Left renal cortex interstitium (tissue), 4 donors: Measurements from ENCODE around the gene ACP7. TPM values are rescaled to one million over a fixed set of nuclear protein-coding genes. Genes with fewer than 3 reads are reported as not detected.
"Not testable (repeated sequence)": the region's sequence is repeated elsewhere in the genome, so short reads cannot be mapped to it uniquely, and the experiment has no call there.

ENCODE experiments used
- DNase-seq, 4 donors: peaks; one replicate each; pipeline ENCODE4 v3.0.0-alpha.2; 2013; ENCODE audit warnings: low read depth in 4 of 4, low spot score in 2 of 4, missing footprints in 1 of 4
- polyA plus RNA-seq, 4 donors: library from polyadenylated mRNA; unstranded; fragments of 120-200 nt; gene quantifications; one replicate each; pipeline ENCODE4 v1.2.1, GENCODE V29; 2013; ENCODE audit not compliant: insufficient read length in 4 of 4

The ACP7 gene
- polyA plus RNA-seq, 4 donors: 0.13 to 1.5 (median 0.56) TPM

- no peak for DNase-seq
Measured at GRCh38 chr19:39130337-39131254, 46.4 kb downstream of the ACP7 start.

GRCh38 chr19:39131255-39131755 lies 47.1 kb downstream of the ACP7 start:
- DNase-seq: no peak

- DNase-seq: no peak
Measured at GRCh38 chr19:39132344-39132969, 48.3 kb downstream of the ACP7 start.

GRCh38 chr19:39133431-39134270 lies 49.5 kb downstream of the ACP7 start:
- no peak for DNase-seq

- DNase-seq: no peak
Measured at GRCh38 chr19:39135701-39136100, 51.5 kb downstream of the ACP7 start.

- DNase-seq: no peak
Measured at GRCh38 chr19:39136225-39136940, 52.2 kb downstream of the ACP7 start.

GRCh38 chr19:39137131-39137530 lies 53.0 kb downstream of the ACP7 start:
- DNase-seq: no peak

- no peak for DNase-seq
Measured at GRCh38 chr19:39138221-39139211, 54.3 kb downstream of the ACP7 start.

- no peak for DNase-seq
Measured at GRCh38 chr19:39139305-39139874, 55.2 kb downstream of the ACP7 start.

GRCh38 chr19:39139971-39140453 lies 55.8 kb downstream of the ACP7 start:
- no peak for DNase-seq

GRCh38 chr19:39140594-39140993 lies 56.4 kb downstream of the ACP7 start:
- no peak for DNase-seq

GRCh38 chr19:39141929-39142328 lies 57.8 kb downstream of the ACP7 start:
- no peak for DNase-seq

GRCh38 chr19:39142630-39143029 lies 58.5 kb downstream of the ACP7 start:
- DNase-seq: no peak

GRCh38 chr19:39143757-39144289 lies 59.7 kb downstream of the ACP7 start:
- not testable (repeated sequence) for DNase-seq

GRCh38 chr19:39144290-39145071 lies 60.3 kb downstream of the ACP7 start:
- DNase-seq: no peak

- DNase-seq: no peak
Measured at GRCh38 chr19:39145180-39145953, 61.2 kb downstream of the ACP7 start.

GRCh38 chr19:39146091-39146490 lies 61.9 kb downstream of the ACP7 start:
- no peak for DNase-seq
